Activated naive CD8-positive, alpha-beta T cell treated with anti-CD3 and anti-CD28 coated beads for 36 hours (primary cell): Measurements from ENCODE around the gene SLC26A2. TPM values are rescaled to one million over a fixed set of nuclear protein-coding genes. Genes with fewer than 3 reads are reported as not detected.

Source experiments
- DNase-seq: peaks from one replicate; pipeline ENCODE4 v3.0.0; 2021
- H3K27ac Mint-ChIP-seq: one replicate; pipeline ENCODE4 v1.8.0; 2022; ENCODE audit warnings: mild to moderate bottlenecking, moderate library complexity, mixed read lengths
- H3K27me3 Mint-ChIP-seq: one replicate; pipeline ENCODE4 v1.8.0; 2022; ENCODE audit warnings: mild to moderate bottlenecking, mixed read lengths
- H3K36me3 Mint-ChIP-seq: one replicate; pipeline ENCODE4 v1.8.0; 2021; ENCODE audit warnings: mild to moderate bottlenecking, mixed read lengths
- H3K4me1 Mint-ChIP-seq: one replicate; pipeline ENCODE4 v1.8.0; 2021; ENCODE audit warnings: mixed read lengths
- H3K4me3 Mint-ChIP-seq: one replicate; pipeline ENCODE4 v1.8.0; 2022; ENCODE audit warnings: mild to moderate bottlenecking, moderate library complexity, mixed read lengths
- H3K9me3 Mint-ChIP-seq: one replicate; pipeline ENCODE4 v1.8.0; 2022; ENCODE audit warnings: mixed read lengths
- total RNA-seq, 2 experiments: library from RNA; stranded (reverse); gene quantifications; one replicate each; pipeline ENCODE4 v1.2.3, GENCODE V29; 2021

The SLC26A2 gene
- 1 to 10 TPM; 6.6 TPM for total RNA-seq

DNA sequence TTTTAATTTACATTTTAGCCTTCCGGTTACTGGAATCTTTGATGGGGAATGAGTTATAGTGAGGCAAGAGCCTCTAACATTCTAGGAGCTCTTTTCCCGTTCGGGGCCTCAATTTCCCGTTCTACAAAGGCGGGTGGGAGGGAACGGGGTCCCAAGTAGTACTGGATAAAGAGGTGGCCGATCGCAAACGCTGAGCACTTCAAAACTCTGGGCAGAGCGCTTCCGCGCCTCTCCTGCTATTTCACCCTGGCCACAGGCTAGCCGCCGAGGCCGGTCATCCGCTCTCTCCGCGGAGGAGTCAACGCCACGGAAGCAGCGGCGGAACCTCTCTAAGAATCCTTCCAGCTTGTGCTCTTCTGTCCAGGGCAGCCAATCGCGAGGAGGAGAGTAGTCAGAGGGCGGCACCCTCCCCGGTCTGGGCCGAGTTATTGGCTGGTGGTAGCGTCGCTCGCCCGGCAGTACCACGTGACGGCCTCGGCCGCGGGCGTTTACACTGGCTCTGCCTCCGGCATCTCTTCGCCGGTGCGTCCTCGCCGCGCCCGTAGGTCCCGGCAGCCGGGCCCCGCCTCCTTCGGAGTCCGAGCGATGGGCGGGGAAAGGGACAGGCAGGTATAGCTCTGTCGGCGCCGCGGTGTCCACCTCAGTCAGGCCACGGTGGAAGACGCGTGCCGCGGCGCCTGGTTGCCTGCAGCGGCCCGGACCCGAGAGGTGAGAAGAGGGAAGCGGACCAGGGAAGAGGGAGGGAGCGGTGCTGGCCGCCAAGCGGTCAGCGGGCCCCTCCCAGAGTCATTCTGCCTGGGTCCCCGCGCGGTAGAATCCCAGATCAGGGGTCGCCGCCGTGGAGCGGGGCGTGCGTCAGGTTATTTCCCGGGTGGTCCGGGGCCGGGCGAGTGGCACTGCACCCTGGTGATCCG, at the start of gene SLC26A2:
Gene SLC26A2, plus strand, starts transcription at position 487 of the 914 bp plus-strand sequence. CDS start 16,895 bp downstream, outside the sequence.
- Mint-ChIP-seq H3K27me3 (no peaks in the 10 kb centered on the region), H3K27ac (peak within 1 kb of the TSS; percentile 97), H3K4me3 (peak within 1 kb of the TSS; percentile 96), H3K9me3 (no peaks in the 10 kb centered on the region), H3K4me1 (peaks cover 29% of the 10 kb centered on the region), H3K36me3 (peaks cover 10% of the 10 kb centered on the region)
- DNase-seq = peak; percentile 95

DNA sequence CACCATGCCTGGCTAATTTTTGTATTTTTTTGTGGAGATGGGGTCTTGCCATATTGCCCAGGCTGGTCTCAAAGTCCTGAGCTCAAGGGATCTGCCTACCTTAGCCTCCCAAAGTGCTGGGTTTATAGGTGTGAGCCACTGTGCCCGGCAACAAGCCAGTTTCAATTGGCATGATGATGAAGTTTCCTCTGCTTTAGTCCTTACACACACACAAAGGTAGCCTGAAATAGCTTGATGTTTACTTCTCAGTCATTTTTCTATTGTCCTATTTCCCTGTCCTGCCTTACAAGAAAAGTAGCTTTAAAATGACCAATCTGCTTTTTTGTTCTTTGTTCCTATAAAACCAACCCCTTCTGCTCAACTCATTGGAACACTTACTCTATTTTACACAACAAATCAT, 49.5 kb upstream of the SLC26A2 start:
- no peaks in the 10 kb centered on the region for H3K36me3 Mint-ChIP-seq
- no peak overlapping the region for H3K27ac Mint-ChIP-seq
- no peaks in the 10 kb centered on the region for H3K4me1 Mint-ChIP-seq
- no peak overlapping the region for H3K4me3 Mint-ChIP-seq
- no peaks in the 10 kb centered on the region for H3K9me3 Mint-ChIP-seq
- DNase-seq = no peak
- H3K27me3 Mint-ChIP-seq = peaks cover 3% of the 10 kb centered on the region

DNA sequence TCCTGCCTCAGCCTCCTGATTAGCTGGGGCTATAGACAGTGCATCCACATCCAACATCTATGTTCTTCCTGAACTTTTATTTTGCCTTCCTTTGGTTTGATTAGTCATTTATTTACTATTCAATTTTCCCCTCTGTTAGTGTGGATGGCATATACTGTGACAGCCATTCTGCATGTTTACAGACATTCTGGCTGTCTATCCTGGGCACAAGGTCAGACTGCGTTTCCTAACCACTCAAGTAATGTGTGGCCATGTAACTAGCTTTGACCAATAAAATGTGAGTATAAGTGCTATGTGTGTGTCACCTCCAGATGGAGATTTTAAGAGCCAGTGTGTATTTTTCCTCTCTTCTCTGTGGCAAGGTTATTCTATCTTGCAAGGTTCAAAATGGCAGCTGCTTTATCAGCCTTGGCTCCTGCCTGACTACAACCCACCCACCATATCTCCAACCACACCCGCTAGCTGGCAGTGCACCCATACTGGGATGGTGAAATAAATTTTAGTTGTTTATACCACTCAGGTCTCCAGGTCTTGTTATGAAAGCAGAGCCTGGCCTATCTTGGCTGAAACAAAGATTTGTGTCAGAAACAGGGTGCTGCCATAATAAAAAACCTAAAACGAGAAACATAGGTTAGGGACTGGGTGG, 48.2 kb upstream of the SLC26A2 start:
- H3K9me3 Mint-ChIP-seq = no peaks in the 10 kb centered on the region
- peaks cover 3% of the 10 kb centered on the region for H3K27me3 Mint-ChIP-seq
- no peaks in the 10 kb centered on the region for H3K4me1 Mint-ChIP-seq
- H3K4me3 Mint-ChIP-seq = no peak overlapping the region
- no peak overlapping the region for H3K27ac Mint-ChIP-seq
- H3K36me3 Mint-ChIP-seq = no peaks in the 10 kb centered on the region
- no peak for DNase-seq

DNA sequence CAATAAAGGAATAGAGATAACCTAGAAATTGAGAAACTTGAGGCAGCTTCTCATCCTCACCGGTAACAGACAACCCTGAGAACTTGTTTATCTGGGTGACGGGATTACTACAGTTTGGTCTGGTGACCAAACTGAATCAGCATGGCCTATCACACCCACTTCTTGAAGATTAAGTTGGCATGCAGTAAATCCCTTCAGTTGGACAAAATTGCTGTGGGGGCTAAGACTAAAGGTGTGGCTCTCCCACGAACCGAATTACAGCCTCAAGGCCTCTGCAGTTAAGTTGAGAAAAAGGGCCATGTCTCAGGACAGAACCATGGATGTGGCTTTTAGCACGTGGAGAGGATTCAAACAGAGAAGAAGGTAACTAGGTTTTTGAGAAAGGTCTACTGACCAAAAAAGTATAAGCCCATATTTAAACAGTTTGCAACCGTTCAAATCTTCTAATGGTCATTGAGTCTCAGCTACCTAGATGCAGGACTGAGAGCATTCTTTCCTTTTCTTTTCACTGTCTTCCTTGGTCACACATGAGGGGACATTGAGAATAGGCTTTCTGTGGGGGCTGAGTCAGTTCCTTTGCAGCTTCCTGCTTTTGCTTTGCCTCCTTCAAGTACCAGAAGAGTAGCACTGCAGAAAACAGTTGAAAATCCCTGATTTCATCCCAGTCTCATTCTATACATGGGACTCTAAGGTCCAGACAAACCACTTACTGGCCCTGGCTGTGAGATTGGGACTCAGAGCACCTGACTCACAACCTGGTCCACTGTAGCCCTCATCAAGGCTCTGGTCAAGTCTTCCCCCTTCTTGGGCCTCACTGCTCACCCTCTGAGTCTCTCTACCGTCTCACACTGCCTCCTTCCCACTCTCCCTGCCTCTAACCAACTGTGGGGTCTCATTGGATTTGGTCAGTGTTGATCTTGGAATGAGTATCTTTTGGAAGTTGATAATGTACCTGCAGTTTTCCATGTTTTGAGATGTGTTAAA, 46.8 kb upstream of the SLC26A2 start:
- DNase-seq = no peak
- Mint-ChIP-seq H3K27me3 (peaks cover 8% of the 10 kb centered on the region), H3K4me3 (no peak overlapping the region), H3K27ac (no peak overlapping the region), H3K36me3 (no peaks in the 10 kb centered on the region), H3K9me3 (no peaks in the 10 kb centered on the region), H3K4me1 (no peaks in the 10 kb centered on the region)

DNA sequence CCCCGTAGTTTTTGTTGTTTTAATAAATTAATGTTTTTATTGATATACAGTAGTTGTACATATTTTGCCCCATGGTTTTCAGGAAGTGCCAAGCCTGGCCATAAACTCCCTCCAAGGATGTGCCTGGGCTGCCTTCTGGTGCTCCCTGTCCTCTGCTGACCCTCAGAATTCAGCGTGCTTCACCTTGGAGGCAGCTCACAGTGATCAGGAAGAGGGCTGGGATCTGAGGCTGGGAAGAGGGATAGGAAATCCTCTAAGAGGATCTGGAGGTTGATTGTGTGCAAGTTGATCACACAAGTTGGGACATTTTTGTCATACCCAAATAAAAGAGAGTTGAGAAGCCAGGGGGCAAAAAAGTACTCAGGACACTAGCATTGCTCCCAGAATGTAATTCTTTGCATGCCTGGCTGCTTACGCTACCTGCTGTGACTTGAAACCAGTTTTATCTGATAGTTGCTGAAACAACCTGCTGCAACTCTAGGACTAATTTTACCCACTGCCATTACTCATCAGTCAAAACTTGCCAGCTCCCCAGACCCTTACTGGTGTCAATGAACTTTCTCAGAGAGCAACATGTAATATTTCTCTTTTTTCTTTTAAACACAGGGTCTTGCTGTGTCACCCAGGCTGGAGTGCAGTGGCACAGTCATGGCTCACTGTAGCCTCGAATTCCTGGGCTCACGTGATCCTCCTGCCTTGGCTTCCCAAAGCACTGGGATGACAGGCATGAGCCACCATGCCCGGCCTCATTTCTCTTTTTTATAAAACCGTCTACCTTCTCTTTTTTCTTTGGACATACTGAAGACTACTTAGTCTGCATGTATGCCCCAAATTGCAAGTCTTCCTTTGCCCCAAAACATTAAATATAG, 44.9 kb upstream of the SLC26A2 start:
- peaks cover 4% of the 10 kb centered on the region for H3K27me3 Mint-ChIP-seq
- no peak for DNase-seq
- no peaks in the 10 kb centered on the region for H3K36me3 Mint-ChIP-seq
- no peak overlapping the region for H3K4me3 Mint-ChIP-seq
- no peak overlapping the region for H3K27ac Mint-ChIP-seq
- H3K4me1 Mint-ChIP-seq = no peaks in the 10 kb centered on the region
- H3K9me3 Mint-ChIP-seq = no peaks in the 10 kb centered on the region

DNA sequence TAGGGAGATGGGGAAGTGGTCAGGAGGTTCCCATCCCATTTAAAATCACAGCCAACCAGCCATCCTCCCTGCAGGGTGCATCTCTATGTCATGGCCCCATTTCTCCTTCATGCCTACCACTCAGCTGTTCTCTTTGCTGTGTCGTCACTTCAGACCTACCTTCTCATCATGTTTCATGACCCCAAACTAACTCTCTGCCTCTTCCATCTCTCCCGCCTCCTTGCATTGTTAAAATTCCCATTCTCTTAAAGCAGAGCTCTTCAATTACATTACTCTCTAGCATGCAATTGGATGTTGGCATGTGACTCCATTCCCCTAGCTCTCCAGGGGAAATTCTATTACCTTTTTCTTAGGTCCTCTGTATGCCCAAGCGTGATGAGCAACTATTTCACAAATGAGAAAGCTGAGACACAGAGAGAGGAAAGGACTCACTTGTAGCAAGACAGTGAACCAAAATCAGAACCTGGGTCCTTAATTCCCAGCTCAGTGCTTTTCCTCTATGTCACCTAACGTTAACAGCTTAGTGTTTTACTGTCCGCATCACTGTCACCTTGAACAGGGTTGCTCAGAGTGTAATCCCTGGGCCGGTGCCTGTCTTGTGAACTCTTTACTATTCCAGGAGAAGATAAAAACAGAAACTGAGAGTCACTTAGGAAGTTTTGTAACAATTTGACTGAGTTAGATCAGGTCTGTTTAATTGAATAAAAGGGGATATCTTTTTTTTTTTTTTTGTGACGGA, 44.1 kb upstream of the SLC26A2 start:
- no peak overlapping the region for H3K27ac Mint-ChIP-seq
- H3K4me3 Mint-ChIP-seq = no peak overlapping the region
- peaks cover 10% of the 10 kb centered on the region for H3K27me3 Mint-ChIP-seq
- H3K36me3 Mint-ChIP-seq = no peaks in the 10 kb centered on the region
- no peak for DNase-seq
- H3K9me3 Mint-ChIP-seq = no peaks in the 10 kb centered on the region
- H3K4me1 Mint-ChIP-seq = peaks cover under 1% of the 10 kb centered on the region

DNA sequence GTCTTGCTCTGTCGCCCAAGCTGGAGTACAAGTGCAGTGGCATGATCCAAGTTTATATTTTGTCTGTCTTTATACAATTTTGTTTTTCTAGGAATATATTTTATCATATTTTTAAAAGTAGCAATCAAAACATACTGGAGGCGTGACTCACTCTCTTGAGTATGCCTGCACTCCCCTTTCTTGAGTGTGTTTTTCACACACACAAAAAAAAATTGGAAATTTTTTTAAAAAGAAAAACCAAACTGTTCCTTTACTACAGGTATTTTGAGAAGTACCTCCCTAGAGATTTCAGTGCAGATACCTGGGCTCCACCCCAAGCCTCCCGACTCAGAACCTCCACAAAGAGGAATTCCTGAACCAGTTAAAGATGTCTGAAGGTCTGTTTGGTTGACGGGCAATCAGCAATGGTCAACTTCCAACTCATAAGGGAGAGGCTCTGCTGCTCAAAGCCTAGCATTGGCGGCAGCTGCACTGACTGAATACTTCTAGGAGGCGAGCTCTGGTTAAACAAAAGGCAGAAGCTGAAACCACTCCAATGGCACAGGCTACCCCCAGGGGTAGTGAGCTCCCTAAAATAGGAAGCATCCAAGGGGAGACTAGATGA, 43.4 kb upstream of the SLC26A2 start:
- peaks cover 4% of the 10 kb centered on the region for H3K4me1 Mint-ChIP-seq
- no peaks in the 10 kb centered on the region for H3K9me3 Mint-ChIP-seq
- no peak overlapping the region for H3K4me3 Mint-ChIP-seq
- H3K27me3 Mint-ChIP-seq = peaks cover 10% of the 10 kb centered on the region
- no peak overlapping the region for H3K27ac Mint-ChIP-seq
- no peak for DNase-seq
- H3K36me3 Mint-ChIP-seq = no peaks in the 10 kb centered on the region

DNA sequence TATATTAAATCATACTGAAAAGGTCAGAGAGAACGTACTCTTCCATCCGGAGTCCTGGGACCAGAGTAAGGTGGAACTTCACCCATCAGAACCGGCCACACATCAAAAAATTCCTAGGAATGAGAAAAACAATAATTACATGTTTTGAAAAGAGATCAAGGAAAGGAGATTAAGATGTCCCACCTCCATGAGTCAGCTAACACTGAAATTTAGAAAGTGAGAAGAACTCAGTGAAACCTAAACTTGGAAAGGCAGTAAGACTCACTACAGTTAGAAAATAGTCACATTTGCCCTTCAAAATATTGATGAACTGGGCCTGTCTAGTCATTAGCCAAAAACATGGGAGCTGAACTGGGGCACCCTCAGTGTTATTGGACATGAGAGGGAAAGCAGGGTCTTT, 39.0 kb upstream of the SLC26A2 start:
- H3K27ac Mint-ChIP-seq = no peak overlapping the region
- peaks cover 4% of the 10 kb centered on the region for H3K4me1 Mint-ChIP-seq
- no peaks in the 10 kb centered on the region for H3K9me3 Mint-ChIP-seq
- H3K36me3 Mint-ChIP-seq = no peaks in the 10 kb centered on the region
- H3K27me3 Mint-ChIP-seq = peaks cover 10% of the 10 kb centered on the region
- no peak overlapping the region for H3K4me3 Mint-ChIP-seq
- no peak for DNase-seq

DNA sequence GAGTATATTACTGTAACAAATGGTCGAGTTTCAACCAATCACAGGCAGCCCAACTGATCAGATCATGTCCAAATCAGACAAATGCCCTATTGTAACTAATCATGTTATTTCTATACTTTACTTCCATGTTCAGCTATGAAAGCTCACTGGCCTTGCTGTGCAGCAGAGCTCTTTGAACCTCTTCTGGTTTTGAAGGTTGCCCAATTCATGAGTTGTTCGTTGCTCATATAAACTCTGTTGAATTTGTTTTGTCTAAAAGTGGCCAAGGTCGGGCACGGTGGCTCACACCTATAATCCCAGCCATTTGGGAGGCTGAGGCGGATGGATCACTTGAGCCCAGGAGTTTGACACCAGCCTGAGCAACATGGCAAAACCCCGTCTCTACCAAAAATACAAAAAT, 37.6 kb upstream of the SLC26A2 start:
- Mint-ChIP-seq H3K4me3 (no peak overlapping the region), H3K9me3 (no peaks in the 10 kb centered on the region), H3K36me3 (no peaks in the 10 kb centered on the region), H3K27me3 (peaks cover 8% of the 10 kb centered on the region), H3K4me1 (peaks cover 4% of the 10 kb centered on the region), H3K27ac (no peak overlapping the region)
- DNase-seq = no peak

DNA sequence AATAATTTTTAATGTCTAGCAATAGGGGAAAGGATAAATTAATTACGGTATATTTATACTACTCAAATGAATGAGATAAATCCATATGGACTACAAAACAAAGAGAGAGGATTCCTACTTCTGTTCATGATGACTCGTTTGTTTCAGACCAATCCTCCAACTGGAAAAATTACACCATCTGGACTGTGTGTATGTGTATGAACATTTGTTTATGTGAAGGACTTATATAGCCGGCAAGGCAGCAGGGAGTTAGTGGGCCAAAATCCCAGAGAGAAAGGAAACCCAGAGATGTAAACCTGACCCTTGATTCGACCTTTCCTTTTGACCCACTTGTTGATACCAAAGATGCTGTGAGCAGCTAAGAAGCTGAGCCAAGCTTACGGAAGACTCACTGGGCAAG, 36.1 kb upstream of the SLC26A2 start:
- Mint-ChIP-seq H3K9me3 (no peaks in the 10 kb centered on the region), H3K4me1 (peaks cover 4% of the 10 kb centered on the region), H3K27ac (no peak overlapping the region), H3K36me3 (no peaks in the 10 kb centered on the region), H3K27me3 (peaks cover 13% of the 10 kb centered on the region), H3K4me3 (no peak overlapping the region)
- no peak for DNase-seq

DNA sequence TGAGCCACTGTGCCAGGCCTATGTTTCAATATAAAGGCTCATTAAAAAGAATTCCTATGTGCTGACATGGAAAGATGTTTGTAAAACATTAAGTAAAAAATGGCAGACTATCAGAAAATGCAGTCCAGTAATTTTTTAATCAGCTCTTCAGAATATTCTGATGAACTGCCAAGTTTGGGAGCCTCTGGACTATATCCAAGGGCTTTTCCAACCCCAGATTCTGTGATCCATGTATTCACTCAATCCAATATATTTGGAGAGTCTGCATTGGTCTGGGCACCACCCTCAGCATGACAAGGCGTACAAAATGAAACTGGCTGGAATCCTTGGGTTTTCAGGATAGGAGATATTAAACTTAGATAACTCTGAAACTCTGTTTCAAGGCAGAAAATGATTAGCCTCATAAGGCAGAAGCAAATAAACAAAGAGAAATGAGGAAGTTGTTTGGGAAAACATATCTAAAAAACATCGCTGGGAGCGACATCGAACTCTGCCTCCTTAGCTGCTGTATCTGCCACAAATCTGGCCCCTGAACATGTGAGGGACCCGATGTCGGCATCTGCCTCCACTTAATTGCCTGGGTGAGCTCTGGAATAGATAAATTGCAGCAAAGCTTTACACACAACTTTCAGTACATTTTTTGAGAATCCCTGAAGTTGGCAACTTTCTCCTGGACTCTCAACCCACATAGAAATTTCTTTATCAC, 30.4 kb upstream of the SLC26A2 start:
- no peak for DNase-seq
- Mint-ChIP-seq H3K27ac (no peak overlapping the region), H3K27me3 (peaks cover 36% of the 10 kb centered on the region), H3K9me3 (no peaks in the 10 kb centered on the region), H3K36me3 (no peaks in the 10 kb centered on the region), H3K4me1 (peaks cover 4% of the 10 kb centered on the region), H3K4me3 (no peak overlapping the region)

DNA sequence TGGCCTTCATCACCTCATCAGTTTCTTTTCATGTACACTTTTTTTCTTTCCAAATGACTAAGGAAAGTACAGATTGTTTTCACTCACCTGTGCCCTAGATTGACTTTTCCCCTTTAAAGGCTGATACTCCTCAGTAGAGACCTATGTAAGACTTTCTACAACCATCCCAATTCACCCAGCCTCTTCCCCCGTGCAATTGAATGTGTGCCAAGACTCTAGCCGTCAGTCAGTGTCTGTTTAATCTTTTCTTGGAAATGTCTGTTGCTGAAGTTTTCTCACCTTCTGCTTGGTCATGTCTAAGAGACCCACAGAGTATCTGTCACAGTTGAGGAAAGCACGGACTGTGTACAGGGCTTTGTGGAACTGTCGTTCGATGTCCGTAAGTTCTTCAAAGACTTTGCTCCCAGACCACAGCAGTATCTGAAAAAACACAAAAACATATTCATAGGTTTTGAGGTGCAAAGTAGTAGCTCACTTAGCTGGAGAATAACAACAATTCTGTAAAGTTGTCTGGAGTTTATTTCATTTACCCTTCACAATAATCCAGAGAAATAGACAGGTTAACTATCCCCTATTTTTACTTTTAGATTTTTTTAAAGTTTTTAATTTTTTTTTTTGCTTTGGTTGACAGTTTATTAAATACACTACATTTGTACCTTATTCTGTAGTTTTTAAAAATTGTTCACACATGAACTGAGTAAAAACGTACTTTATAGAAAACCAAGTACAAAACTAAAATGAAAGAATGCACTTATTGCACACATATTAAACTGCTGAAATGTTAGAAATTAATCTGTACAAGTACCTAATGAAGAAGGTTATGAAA, 29.6 kb upstream of the SLC26A2 start:
- peaks cover 36% of the 10 kb centered on the region for H3K27me3 Mint-ChIP-seq

More for the DNA sequence above, 29.6 kb upstream of the SLC26A2 start:
- no peaks in the 10 kb centered on the region for H3K9me3 Mint-ChIP-seq
- H3K27ac Mint-ChIP-seq = no peak overlapping the region
- no peaks in the 10 kb centered on the region for H3K36me3 Mint-ChIP-seq
- peaks cover 4% of the 10 kb centered on the region for H3K4me1 Mint-ChIP-seq
- DNase-seq = no peak
- no peak overlapping the region for H3K4me3 Mint-ChIP-seq
